DMS114 treated with DMSO at 0.1 percent for 48 hours (cell line): ENCODE measurements around the gene CCND3.
"Not testable (repeated sequence)": the region's sequence is repeated elsewhere in the genome, so short reads cannot be mapped to it uniquely, and the experiment has no call there.

ENCODE experiments used
- DNase-seq: peaks from one replicate; lab custom pipeline; 2025; ENCODE audit not compliant: unreplicated experiment; lab: John Stamatoyannopoulos, UW

The CCND3 gene

DNA sequence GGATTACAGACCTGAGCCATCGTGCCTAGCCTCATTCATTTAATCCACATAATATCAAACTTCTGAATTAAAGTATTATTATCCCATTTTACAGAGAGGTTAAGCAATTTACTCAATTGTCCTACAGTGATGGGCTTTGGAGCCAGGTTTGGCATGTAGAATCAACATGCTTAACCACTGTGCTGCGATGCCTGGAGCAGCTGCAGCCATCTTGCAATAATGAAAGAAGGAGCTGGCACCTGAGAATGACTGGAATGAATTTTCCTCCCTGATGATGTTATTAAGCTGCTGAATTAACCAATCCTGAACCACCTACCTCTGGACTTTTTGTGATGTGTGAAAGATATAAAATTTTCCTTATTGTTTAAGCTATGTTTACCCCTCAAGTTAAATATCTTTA, 13.1 kb upstream of the CCND3 start:
- no peak for DNase-seq

DNA sequence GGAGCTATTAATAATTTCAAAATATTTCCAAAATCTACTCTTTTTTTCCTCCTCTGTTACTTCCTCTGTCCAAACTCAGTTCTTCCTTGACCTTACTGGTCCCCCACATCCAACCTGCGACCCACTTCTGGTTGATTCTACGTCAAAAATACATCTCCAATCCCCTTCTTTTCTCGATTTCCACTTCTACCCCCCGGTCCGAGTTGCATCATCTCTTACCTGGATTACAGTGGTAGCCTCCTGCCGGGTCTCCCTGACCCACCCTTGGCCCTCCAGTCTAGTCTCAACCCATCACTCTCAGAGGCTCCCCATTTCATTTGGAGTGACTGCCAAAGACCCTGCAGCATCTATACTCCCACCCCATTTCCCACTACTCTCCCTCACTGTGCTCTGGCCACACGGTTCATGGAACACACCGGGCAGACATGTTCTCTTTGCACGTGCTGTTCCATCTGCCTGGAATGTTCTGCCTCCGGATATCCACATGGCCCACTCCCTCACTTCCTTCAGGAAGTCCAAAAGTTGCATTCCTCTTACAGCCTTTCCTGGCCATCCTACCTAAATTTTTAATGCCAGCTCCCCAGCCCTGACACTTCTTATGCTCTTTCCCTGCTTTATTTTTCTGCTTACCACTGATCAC, 6.1 kb upstream of the CCND3 start:
- no peak for DNase-seq

DNA sequence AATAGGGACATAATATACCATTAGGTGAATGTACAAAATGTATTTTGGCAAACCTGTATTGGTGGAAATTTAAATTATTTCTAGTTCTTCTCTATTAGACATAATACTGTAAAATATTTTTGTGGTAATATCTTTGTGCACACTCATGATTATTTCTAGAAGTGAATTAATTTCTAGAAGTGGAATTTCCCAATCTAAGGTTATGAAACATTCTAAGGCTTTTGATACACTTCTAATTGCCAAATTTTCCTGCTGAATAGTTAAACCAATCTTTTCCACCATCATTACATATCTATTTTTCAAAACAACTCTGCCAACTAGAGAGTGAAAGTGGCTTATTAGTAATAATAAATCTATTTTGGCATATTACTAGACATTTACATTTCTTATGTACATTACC, 1.8 kb upstream of the CCND3 start:
- no peak for DNase-seq

DNA sequence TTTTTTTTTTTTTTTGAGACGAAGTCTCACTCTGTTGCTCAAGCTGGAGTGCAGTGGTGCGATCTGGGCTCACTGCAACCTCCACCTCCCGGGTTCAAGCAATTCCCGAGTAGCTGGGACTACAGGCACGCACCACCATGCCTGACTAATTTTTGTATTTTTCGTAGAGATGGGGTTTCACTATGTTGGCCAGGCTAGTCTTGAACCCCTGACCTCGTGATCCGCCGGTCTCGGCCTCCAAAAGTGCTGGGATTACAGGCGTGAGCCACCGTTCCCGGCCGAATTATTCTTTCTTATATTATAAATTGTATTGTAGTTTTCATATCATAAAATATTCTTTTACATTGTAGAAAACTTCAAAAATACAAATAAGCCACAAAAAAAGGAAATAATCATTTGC, 1.3 kb upstream of the CCND3 start:
- DNase-seq: not testable (repeated sequence)

DNA sequence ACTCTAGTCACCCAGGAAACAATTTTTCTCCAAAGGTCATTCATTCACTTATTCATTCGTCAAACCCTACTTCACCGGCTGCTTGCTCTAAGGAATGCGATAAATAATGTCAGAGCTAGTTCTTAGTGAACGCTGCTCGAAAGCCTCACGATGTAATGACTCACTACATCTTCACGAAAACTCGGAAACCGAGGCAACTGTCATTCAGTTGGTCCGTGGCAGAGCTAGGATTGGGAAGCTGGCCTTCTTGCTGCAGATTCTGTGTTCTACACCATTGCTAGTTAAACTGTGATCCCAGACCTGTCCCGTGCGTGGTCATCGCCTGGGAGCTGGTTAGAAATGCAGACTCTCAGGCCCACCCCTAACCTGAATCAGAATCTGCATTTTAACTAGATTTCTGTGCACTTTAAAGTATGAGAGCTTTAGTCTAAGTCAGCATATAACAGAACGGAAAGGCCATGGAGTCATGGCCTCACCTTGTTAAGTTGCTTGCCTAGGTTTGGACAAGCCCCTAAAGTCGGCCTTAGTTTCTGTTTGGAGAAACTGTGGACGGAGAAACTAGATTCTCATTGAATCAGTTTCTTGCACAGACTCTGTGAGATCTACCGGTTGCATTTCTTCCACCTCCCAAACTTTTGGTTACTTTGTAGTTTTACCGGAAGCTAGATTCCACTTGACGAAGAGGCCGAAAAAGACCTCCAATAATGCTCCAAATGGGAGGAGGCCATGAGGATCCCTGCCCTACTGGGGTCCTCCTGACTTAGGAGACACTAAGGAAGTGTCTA, 651 bp upstream of the CCND3 start:
- DNase-seq: no peak

DNA sequence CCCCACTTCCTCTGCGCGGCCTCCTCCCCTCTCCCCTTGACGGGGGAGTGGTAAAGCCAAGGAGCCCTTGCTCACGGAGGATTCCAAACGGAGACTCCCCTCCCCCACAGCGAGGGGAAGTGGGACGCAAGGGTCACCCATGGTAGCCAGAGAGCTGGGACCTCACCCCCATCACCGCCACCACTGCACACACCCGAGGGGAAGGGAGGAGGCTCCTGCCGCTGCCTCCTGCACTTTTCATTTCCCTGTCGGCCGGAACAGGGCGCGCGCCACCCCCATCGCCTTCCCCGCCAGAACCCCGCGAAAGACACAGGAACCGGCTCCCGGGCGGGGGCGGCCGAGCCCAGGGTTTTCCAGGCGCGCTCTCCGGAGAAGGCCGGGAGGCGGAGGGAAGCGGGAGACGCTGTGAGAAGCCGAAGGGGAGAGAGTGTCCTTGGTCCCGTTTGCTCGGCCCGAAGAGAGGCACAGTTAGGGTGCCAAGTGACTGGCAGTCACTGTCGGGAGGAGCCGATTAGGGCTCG, 789 bp downstream of the CCND3 start:
- DNase-seq: no peak

DNA sequence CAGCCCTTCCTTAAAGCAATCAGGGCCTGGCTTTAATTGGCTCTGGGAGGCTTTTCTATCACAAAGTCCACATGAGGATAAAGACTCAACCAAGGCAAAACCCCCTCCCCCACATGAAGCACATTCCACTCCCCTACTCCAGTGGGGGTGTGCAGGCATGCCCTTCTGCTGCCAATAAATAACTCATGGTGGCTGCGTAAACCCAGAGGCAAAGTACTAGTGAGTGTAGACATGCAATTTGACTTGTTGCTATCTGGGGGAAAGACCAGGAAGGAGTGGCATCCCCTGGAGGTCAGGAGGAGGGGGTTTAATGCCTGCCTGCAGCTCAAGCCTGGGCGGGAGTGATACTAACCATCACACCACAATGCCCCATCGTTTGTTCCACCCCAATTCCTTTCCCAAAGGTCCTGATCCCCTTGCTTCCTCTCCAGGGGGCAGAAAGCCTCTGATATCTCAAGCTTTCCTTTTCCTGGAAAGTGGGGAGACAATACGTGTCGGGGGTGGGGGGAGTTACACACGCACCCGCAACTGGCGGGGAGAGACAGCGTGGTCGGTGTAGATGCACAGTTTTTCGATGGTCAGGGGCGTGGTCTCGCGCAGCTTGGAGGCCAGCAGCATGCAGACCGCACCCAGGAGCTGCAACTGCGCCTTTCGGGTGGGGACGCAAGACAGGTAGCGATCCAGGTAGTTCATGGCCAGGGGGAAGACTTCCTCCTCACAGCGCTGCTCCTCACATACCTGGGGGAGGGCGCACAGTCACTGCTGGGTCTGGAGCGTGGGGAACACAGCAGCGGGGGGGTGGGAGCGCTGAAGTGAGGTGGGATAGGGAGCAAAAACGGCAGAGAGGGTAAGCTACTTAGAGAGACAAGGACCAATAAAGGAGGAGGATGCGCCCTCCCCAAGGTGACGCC, 1.5 kb downstream of the CCND3 start:
- DNase-seq: no peak

DNA sequence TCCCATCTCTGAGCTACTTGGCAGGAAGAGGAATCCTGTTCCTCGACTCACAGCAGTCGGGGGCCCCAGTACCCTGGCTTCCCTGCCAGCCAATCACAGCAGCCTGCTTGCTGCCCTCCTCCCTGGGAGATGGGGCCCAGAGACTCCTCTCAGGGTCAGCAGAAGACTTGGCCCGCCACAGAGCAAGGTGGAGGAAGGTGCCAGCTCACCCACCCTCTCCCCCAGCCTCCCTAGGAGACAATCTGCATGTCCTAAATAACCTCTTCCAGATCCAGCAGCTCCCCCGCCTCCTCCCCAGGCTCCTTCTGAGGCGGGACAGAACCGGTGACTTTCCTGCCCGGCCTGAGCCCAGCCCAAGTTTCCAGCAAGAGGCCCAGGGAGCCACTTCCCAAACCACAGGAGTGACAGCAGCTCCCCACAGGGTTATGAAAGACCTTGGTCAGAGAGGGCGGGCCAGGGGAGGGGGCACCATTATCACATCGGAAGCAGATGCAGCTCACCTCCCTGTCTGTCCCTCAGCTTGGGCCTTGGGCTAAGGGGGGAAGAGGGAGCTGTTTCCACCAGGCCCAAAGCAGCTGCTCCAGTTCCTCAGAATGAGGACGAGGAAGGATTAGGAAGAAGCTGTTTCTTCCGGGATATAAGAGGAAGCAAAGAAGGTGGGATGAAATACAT, 2.3 kb downstream of the CCND3 start:
- DNase-seq: no peak

DNA sequence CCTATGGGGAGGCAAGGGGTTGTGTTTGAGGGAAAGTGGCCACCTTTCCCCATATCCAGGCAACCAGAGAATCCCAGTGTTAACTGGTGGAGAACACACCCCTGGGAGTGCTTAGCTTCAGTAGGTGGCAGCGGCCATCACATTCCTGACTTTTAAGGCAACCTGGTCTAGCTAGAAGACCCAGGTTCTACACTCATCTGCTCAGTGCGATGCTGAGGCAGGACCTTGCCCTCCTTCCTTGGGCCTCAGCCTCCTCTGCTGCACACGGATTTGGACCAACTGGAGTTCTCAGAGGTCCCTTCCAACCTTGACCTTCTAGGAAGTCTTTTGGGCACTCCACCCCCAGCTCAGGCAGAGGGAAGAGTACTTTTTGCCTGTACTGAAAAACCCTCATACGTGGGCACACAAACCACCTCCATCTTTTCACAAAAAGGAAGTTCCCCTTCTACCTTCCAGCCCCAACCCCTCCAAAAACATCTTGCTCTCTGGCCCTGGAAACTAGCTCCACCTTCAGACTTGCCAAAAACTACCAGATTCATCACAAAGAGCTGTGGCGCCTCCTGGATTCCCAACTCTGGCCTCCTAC, 2.9 kb downstream of the CCND3 start:
- no peak for DNase-seq

DNA sequence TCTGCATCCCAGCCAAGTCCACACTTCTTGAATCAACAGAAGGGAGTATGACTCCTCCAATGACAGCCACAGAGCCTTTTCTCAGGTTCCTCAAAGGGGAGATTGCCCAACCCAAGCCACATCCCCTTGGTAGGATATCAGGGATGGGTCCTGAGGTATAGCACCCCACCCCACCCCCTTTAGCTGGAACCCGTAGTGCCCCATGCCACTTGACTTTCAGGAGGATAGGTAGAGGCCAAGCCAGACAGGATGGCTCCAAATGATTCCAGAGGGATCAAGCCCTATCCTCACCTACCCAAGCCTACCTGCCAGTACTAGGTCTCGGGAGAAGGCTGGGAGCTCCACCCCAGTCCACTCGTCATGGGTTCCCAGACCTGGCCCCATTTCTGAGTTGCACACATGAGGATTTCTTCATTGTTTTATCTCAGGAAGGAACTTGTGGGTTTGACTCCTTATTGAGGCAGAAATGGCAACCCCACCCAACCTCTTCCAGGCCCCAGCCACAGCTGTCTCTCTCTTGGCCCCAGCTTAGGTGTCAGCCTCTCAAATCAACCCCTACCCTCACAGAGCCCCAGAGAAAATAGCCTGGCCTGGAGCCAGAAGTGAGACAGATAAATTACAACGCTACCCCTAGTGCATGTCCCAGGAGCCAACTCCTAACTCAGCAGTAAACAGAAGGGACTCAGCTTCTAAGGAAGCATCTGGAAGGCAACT, 3.6 kb downstream of the CCND3 start:
- DNase-seq: no peak

DNA sequence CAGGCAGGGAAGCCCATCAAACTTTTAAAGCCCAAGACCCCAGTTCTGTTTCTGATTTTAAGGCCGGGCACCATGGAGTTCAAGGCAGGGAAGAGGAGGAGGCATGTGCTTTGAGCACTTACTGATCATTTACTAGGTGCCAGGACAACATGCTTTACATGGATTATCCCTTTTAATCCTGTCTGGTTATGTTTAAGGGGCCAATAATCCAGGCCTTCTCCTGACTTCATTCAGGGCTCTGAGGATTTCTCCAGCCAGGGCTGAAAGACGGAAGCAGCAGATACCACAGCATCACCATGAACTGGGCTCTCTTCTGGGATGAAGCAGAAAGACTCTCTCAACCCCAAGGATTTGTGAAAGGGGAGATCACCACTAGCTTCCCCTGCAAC, 4.1 kb downstream of the CCND3 start:
- no peak for DNase-seq

DNA sequence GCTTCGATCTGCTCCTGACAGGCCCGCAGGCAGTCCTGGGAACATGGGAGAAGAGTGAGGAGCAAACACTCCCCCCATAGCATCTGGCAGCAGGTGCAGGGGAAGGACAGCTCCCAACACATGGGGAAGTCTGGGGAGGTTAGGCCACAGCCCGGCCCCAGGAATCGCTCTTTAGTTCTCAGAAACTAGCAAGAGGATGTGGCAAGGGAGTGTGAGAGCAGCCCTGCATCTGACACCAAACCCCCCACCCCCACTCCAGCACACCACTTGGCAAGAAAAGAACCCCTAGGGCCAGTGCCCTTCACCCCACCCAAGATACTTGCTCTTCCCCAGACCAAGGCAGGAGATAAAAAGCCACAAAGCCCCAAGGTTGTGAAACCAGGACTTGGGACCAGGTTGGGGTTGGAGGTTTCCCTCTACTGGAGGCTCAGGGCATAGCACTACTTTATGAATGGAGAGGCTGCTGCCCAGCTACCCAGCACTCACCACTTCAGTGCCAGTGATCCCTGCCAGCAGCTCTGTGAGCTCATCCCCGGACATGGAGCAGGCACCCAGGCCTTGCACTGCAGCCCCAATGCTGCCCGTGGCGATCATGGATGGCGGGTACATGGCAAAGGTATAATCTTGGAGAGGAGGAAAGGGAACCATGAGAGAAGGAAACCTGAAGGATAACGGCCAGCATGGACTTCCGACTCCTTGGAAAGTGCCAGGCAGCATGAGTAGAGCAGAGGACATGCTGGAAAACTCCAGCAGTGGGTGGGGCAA, 5.4 kb downstream of the CCND3 start:
- peak; percentile 78 for DNase-seq

DNA sequence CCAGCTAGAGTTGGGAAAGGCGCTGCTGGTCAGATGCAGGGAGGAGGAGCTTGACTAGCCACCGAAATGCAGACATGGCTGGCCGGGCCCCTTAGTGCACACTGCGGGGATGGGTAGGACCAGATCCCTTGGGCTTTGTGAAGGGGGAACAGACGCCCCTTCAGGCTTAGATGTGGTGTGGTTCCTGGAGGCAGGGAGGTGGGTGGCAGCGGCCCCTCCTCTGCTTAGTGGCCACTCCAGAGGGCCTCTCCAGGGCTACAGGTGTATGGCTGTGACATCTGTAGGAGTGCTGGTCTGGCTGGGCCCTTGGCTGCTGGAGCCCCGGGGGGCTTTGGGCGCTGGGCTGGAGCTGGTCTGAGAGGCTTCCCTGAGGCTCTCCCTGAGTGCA, 5.9 kb downstream of the CCND3 start:
- no peak for DNase-seq

DNA sequence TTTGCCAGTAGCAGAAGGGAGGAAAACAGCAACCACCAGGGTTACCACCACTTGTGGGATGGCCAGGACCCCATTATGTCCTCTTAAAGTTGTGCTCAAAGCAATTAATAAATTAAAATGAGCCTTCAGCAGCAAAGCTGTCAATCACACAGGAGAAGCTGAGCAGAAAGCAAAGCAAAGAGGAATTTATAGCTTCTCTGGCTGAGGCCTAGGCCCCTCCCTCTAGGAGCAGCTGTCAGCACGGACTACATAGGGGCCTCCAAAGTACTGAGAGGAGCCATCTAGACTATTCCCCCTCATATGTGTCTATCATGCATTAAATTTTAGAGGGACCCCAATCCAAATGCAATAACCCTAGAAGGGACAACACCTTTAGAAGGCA, 6.4 kb downstream of the CCND3 start:
- no peak for DNase-seq

DNA sequence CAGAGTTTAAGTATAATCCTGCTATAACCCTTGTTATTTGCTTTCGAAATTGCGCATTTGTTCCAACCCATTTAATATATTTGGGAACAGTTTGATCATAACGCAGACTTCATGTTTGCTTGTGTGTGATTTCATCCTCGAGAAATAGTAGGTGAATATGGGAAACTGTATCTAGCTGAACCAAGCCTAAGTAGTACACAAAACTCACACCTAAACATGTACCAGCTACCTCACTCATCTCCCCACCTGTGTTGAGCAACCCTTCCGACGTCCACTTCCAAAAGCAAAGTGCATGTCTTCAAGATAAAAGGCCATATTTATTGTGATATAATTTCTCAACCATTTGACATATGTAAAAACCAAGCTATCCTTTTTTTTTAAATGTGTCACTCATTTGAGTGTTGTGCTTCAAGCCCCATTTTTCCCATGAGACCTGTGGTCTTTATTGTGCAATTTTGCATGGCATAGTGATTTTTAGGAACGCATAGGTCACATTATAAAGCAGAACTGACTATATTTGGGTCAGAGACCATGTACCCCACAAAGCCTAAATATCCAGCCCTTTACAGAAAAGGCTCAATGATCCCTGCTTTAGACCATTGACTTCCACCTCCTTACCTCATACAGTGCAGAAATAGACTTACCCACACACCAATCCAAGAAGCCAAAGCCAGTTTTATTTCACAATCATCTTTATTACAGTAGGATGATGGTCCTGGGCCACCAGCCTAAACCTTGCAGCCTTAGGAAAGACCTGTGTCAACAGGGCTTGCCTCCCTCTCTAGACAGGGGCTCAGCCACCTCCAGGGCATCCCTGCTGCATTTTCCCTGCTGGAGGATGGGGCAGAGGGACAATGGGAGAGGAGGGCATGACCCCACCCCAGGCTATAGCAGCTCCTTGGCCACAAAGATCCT, 7.1 kb downstream of the CCND3 start:
- no peak for DNase-seq

DNA sequence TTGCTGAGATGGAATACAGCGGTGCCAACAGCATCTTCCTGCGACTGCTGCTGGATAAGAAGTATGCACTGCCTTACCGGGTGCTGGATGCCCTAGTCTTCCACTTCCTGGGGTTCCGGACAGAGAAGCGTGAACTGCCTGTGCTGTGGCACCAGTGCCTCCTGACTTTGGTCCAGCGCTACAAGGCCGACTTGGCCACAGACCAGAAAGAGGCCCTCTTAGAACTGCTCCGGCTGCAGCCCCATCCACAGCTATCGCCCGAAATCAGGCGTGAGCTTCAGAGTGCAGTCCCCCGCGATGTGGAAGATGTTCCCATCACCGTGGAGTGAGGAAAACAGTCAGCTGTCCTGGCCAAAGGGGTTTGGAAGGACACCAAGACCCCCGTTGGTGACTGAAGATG, 9.2 kb downstream of the CCND3 start:
- no peak for DNase-seq

DNA sequence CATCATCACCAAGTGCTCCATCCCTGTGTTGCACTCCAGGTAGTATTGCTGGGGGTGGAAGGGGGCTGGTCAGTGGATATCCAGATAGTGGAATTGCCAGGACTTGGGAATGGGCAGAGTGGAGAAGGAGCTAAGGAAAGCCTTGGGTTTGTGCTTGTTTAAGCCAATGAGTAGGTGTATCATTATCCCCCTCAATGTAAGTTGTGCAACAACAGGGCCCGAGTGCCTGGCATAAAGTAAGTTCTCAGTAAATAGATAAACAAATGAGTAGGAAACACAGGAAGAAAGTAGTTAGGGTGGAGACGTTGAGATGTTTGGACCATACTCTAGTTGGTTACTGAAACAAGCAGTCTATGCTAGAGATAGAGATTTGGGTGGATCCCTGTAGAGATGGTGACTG, 9.8 kb downstream of the CCND3 start:
- DNase-seq: no peak

DNA sequence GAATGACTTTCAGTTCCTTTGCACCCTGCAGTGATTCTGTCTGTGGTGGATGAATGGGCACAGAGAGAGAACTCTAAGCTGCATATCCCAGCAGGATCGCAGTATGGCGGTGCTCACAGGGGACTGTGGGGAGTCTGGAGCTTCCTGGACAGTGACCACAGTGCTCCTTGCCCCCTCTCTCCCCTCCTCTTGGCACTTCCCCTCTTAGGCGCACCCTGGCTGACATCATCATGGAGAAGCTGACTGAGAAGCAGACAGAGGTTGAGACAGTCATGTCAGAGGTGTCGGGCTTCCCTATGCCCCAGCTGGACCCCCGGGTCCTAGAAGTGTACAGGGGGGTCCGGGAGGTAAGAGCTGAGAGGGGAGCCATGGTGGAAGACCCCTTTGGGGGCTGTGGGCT, 11.7 kb downstream of the CCND3 start:
- DNase-seq: no peak
